Coronary artery (tissue), 2 donors: Measurements from ENCODE around the gene SH3RF1.

Source experiments
- DNase-seq: peaks from one replicate; pipeline ENCODE4 v3.0.0-alpha.2; 2017; ENCODE audit warnings: low spot score
- H3K27ac ChIP-seq, 2 donors: fragments of 200-600 bp; sonication (generic); one replicate each; pipeline ENCODE4 v1.5.1; 2016 to 2019
- H3K4me3 ChIP-seq: fragments of 200-600 bp; sonication (generic); 2 replicates; pipeline ENCODE4 v1.5.1; 2016; ENCODE audit warnings: mild to moderate bottlenecking, moderate library complexity
- CTCF ChIP-seq: fragments of 200-600 bp; sonication (generic); IDR thresholded peaks from one replicate; pipeline ENCODE4 v1.5.1; 2019; ENCODE audit warnings: antibody characterized with exemption

The SH3RF1 gene

DNA sequence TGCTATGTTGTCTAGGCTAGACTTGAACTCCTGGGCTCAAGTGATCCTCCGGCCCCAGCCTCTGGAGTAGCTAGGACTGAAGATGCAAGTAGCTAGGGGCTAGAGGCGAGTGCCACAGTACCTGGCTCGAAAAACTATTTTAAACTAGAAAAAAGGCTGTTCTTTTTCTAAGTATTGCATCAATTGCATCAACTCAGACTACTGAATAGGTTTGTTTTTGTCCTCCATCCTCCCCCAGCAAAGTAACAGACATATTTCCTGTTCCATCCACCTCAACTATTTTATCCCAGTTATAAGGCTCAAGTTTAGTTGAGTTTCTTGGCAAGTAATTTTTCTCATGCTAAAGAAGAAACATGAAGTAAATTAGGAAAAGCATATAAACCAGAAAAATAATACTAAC lies 4.1 kb downstream of the SH3RF1 start:
- no peak overlapping the region for H3K4me3 ChIP-seq
- no peak for DNase-seq
- no peak for TF ChIP-seq CTCF
- H3K27ac ChIP-seq = no peak overlapping the region

GRCh38 chr4:169266081-169266480 lies 4.7 kb downstream of the SH3RF1 start:
- Histone ChIP-seq H3K27ac (no peak overlapping the region), H3K4me3 (no peak overlapping the region)
- no peak for DNase-seq
- TF ChIP-seq CTCF = no peak

DNA sequence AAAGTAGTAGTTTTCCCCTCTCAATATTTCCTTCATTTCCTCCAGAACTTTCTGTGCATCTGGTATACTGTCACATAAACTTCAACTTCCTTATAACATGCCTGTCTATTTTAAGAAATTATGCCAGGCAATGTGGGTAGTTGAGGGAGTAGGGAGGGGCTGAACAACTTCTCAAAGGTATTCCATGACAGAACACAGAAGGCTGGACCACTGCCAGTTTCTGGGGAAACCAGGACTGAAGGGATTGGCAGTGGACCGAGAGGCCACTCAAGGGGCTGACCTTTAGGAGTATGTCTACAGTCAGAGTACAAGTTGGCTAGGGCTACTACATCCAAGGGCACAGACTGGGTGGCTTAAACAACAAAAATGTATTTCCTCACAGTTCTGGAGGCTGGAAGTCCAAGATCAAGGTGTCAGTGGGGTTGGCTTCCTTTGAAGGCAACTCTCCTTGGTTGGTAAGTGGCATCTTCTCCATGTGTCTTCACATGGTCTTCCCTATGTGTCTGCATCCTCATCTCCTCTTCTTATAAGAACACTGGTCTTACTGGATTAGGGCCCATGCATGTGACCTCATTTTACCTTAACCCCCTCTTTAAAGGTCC lies 6.9 kb downstream of the SH3RF1 start:
- DNase-seq = no peak
- H3K4me3 ChIP-seq = no peak overlapping the region
- no peak overlapping the region for H3K27ac ChIP-seq
- TF ChIP-seq CTCF = no peak

GRCh38 chr4:169260217-169260866 lies 10.4 kb downstream of the SH3RF1 start:
- TF ChIP-seq CTCF = no peak
- no peak for DNase-seq
- H3K27ac ChIP-seq = no peak overlapping the region
- H3K4me3 ChIP-seq = no peak overlapping the region

- no peak for TF ChIP-seq CTCF
- Histone ChIP-seq H3K4me3 (no peak overlapping the region), H3K27ac (no peak overlapping the region)
- no peak for DNase-seq
These were observed 11.5 kb downstream of the SH3RF1 start for GRCh38 chr4:169259271-169259670.

- H3K27ac ChIP-seq = no peak overlapping the region
- DNase-seq = no peak
- TF ChIP-seq CTCF = no peak
- no peak overlapping the region for H3K4me3 ChIP-seq
These were observed 12.6 kb downstream of the SH3RF1 start for GRCh38 chr4:169258141-169258540.
